Thymus (tissue), 11 donors: ENCODE measurements around the gene BHLHE23. TPM values are rescaled to one million over a fixed set of nuclear protein-coding genes. Genes with fewer than 3 reads are reported as not detected.

ENCODE experiments used
- DNase-seq, 9 donors: peaks; one replicate each; pipeline ENCODE4 v3.0.0-alpha.2; 2013; ENCODE audit warnings: low spot score in 9 of 9, low read depth in 6 of 9, missing footprints in 1 of 9
- H3K27ac ChIP-seq, 2 donors: one replicate each; pipeline ENCODE4 v1.5.1; 2013; ENCODE audit warnings: control low read depth in 1 of 2, low read depth in 1 of 2, low read length in 1 of 2, mild to moderate bottlenecking in 1 of 2, moderate library complexity in 1 of 2
- H3K27me3 ChIP-seq, 2 donors: one replicate each; pipeline ENCODE4 v1.5.1; 2013; ENCODE audit warnings: low read length in 1 of 2; ENCODE audit not compliant: control insufficient read depth in 2 of 2, insufficient read depth in 1 of 2
- H3K36me3 ChIP-seq, 2 donors: one replicate each; pipeline ENCODE4 v1.5.1; 2013; ENCODE audit warnings: low read length in 1 of 2, mild to moderate bottlenecking in 1 of 2, moderate library complexity in 1 of 2; ENCODE audit not compliant: control insufficient read depth in 2 of 2, insufficient read depth in 2 of 2
- H3K4me1 ChIP-seq, 2 donors: one replicate each; pipeline ENCODE4 v1.5.1; 2013; ENCODE audit warnings: low read length in 2 of 2; ENCODE audit not compliant: control insufficient read depth in 2 of 2, insufficient read depth in 2 of 2
- H3K4me3 ChIP-seq, 2 donors: one replicate each; pipeline ENCODE4 v1.5.1; 2013; ENCODE audit warnings: low read length in 2 of 2, control low read depth in 1 of 2, mild to moderate bottlenecking in 1 of 2
- H3K9me3 ChIP-seq, 2 donors: one replicate each; pipeline ENCODE4 v1.5.1; 2013; ENCODE audit warnings: low read length in 1 of 2, mild to moderate bottlenecking in 1 of 2; ENCODE audit not compliant: control insufficient read depth in 2 of 2, insufficient read depth in 1 of 2
- WGBS: extraction: QIAGEN DNeasy Blood & Tissue Kit; methylation state at CpG from one replicate; pipeline ENCODE4 v1.1.7; 2013; 5-methylcytosine and 5-hydroxymethylcytosine counted together
- polyA plus RNA-seq: library from polyadenylated mRNA; stranded (reverse); fragments of 200-250 nt; gene quantifications from one replicate; pipeline ENCODE4 v1.2.3, GENCODE V29; 2013
- total RNA-seq: library from RNA; stranded (reverse); fragments of 120-200 nt; gene quantifications from one replicate; pipeline ENCODE4 v1.2.4, GENCODE V29; 2013
- donor health status: healthy.

The BHLHE23 gene
- total and polyA plus RNA-seq, 2 donors, result 0.37 to 0.42 TPM

GRCh38 chr20:63014710-63015109, 7.9 kb upstream of the BHLHE23 start:
- peak overlapping the region in 1 of 2 donors; percentile 37 for H3K27ac ChIP-seq
- H3K27me3 ChIP-seq, result peaks cover 0 to 43% of the 10 kb centered on the region in 2 donors
- H3K4me1 ChIP-seq, result peaks cover 14 to 57% of the 10 kb centered on the region in 2 donors
- 37% methylated on average over 11 of the region's 11 CpGs for WGBS
- H3K36me3 ChIP-seq, result peaks cover 4 to 9% of the 10 kb centered on the region in 2 donors
- peak in 1 of 9 donors; percentile 46 for DNase-seq
- peak overlapping the region in 1 of 2 donors; percentile 16 for H3K4me3 ChIP-seq
- H3K9me3 ChIP-seq, result peaks cover 5 to 33% of the 10 kb centered on the region in 2 donors

- peak overlapping the region in 1 of 2 donors; percentile 4 for H3K4me3 ChIP-seq
- peaks cover 5 to 33% of the 10 kb centered on the region in 2 donors for H3K9me3 ChIP-seq
- no peak overlapping the region for H3K27ac ChIP-seq
- H3K36me3 ChIP-seq, result peaks cover 4 to 9% of the 10 kb centered on the region in 2 donors
- 50% methylated on average over 12 of the region's 12 CpGs for WGBS
- H3K4me1 ChIP-seq, result peaks cover 14 to 62% of the 10 kb centered on the region in 2 donors
- peaks cover 0 to 47% of the 10 kb centered on the region in 2 donors for H3K27me3 ChIP-seq
- DNase-seq, result no peak
These were observed 7.5 kb upstream of the BHLHE23 start for GRCh38 chr20:63014287-63014686.

GRCh38 chr20:63013207-63013606, 6.4 kb upstream of the BHLHE23 start:
- H3K36me3 ChIP-seq, result peaks cover 4 to 9% of the 10 kb centered on the region in 2 donors
- peaks cover 5 to 30% of the 10 kb centered on the region in 2 donors for H3K9me3 ChIP-seq
- H3K27ac ChIP-seq, result no peak overlapping the region
- H3K4me1 ChIP-seq, result peaks cover 22 to 72% of the 10 kb centered on the region in 2 donors
- no peak overlapping the region for H3K4me3 ChIP-seq
- peaks cover 2 to 58% of the 10 kb centered on the region in 2 donors for H3K27me3 ChIP-seq
- no peak for DNase-seq

GRCh38 chr20:63011798-63012197, 5.0 kb upstream of the BHLHE23 start:
- 78% methylated on average over 3 of the region's 3 CpGs for WGBS
- Histone ChIP-seq H3K27me3 (peaks cover 14 to 68% of the 10 kb centered on the region in 2 donors), H3K9me3 (peaks cover 5 to 26% of the 10 kb centered on the region in 2 donors), H3K4me3 (no peak overlapping the region), H3K36me3 (peaks cover 4 to 9% of the 10 kb centered on the region in 2 donors), H3K4me1 (peaks cover 32 to 83% of the 10 kb centered on the region in 2 donors), H3K27ac (peak overlapping the region in 1 of 2 donors; percentile 95)
- DNase-seq, result no peak

- peak; percentile 63 to 92 (median 85) for DNase-seq
- H3K4me1 ChIP-seq, result peaks cover 40 to 77% of the 10 kb centered on the region in 2 donors
- peaks cover 6 to 31% of the 10 kb centered on the region in 2 donors for H3K9me3 ChIP-seq
- H3K27me3 ChIP-seq, result peaks cover 30 to 74% of the 10 kb centered on the region in 2 donors
- WGBS, result under 1% methylated on average over 30 of the region's 30 CpGs
- H3K36me3 ChIP-seq, result peaks cover 2 to 4% of the 10 kb centered on the region in 2 donors
- peak overlapping the region; percentile 63 to 79 for H3K4me3 ChIP-seq
- peak overlapping the region; percentile 90 to 95 for H3K27ac ChIP-seq
These were observed 3.4 kb upstream of the BHLHE23 start for GRCh38 chr20:63009988-63010769.

- peak overlapping the region; percentile 63 to 79 for H3K4me3 ChIP-seq
- H3K36me3 ChIP-seq, result peaks cover 0 to 4% of the 10 kb centered on the region in 2 donors
- peak; percentile 68 to 94 (median 88) for DNase-seq
- peaks cover 37 to 74% of the 10 kb centered on the region in 2 donors for H3K27me3 ChIP-seq
- H3K9me3 ChIP-seq, result peaks cover 6 to 33% of the 10 kb centered on the region in 2 donors
- peak overlapping the region; percentile 90 to 95 for H3K27ac ChIP-seq
- WGBS, result 5% methylated on average over 54 of the region's 54 CpGs
- peaks cover 33 to 77% of the 10 kb centered on the region in 2 donors for H3K4me1 ChIP-seq
These were observed 2.5 kb upstream of the BHLHE23 start for GRCh38 chr20:63009045-63009961.

- H3K27me3 ChIP-seq, result peaks cover 37 to 75% of the 10 kb centered on the region in 2 donors
These were observed 1.8 kb upstream of the BHLHE23 start for GRCh38 chr20:63008541-63009044.

GRCh38 chr20:63007646-63008488, 1.1 kb upstream of the BHLHE23 start:
- 32% methylated on average over 46 of the region's 46 CpGs for WGBS
- Histone ChIP-seq H3K4me3 (peak overlapping the region; percentile 63 to 79), H3K4me1 (peaks cover 36 to 81% of the 10 kb centered on the region in 2 donors), H3K27me3 (peaks cover 37 to 82% of the 10 kb centered on the region in 2 donors), H3K27ac (no peak overlapping the region), H3K9me3 (peaks cover 6 to 27% of the 10 kb centered on the region in 2 donors), H3K36me3 (peaks cover 0 to 4% of the 10 kb centered on the region in 2 donors)
- DNase-seq, result peak in 1 of 9 donors; percentile 41

More at GRCh38 chr20:63008541-63009044, 1.8 kb upstream of the BHLHE23 start:
- WGBS, result 22% methylated on average over 21 of the region's 21 CpGs
- Histone ChIP-seq H3K4me3 (peak overlapping the region; percentile 63 to 79), H3K9me3 (peaks cover 6 to 29% of the 10 kb centered on the region in 2 donors), H3K4me1 (peaks cover 36 to 74% of the 10 kb centered on the region in 2 donors), H3K27ac (no peak overlapping the region), H3K36me3 (peaks cover 0 to 4% of the 10 kb centered on the region in 2 donors)
- DNase-seq, result no peak
